H1 (cell line): ENCODE results near the gene THAP4. TPM values are rescaled to one million over a fixed set of nuclear protein-coding genes. Genes with fewer than 3 reads are reported as not detected.
"Not testable (repeated sequence)": the region's sequence is repeated elsewhere in the genome, so short reads cannot be mapped to it uniquely, and the experiment has no call there.

ENCODE experiments used
- CTCF ChIA-PET: fragments of 300-600 bp; sonication (Branson Sonifier 250); formaldehyde crosslinking; loops from one replicate; lab custom pipeline; 2021; ENCODE audit not compliant: partially characterized antibody; lab: Charles Lee
- POLR2A ChIA-PET: fragments of 300-600 bp; sonication (Branson Sonifier 250); formaldehyde crosslinking; loops from one replicate; lab custom pipeline; 2021; ENCODE audit warnings: inconsistent platforms; ENCODE audit not compliant: partially characterized antibody; lab: Charles Lee
- DNase-seq, 2 experiments: peaks; one replicate each; pipeline versions ENCODE4 v3.0.0 to v3.0.0-alpha.2; 2010 to 2022; ENCODE audit warnings: low spot score in 2 of 2, low read depth in 1 of 2, mixed read lengths in 1 of 2
- FAIRE-seq: peaks from 2 replicates; lab custom pipeline; 2011; peaks lifted over from hg19 to GRCh38; lab: Jason Lieb, UNC
- H2AFZ ChIP-seq: 2 replicates; pipeline ENCODE4 v1.8.1; 2012; ENCODE audit warnings: low read length, inconsistent platforms
- H2AK5ac ChIP-seq: 2 replicates; pipeline ENCODE4 v1.6.1; 2013; ENCODE audit warnings: low read depth, low read length
- H2BK120ac ChIP-seq: replicated peaks from 2 replicates; pipeline ENCODE3; 2013; ENCODE audit warnings: low read depth, low read length, inconsistent platforms
- H2BK12ac ChIP-seq: 2 replicates; pipeline ENCODE4 v1.6.1; 2013; ENCODE audit warnings: low read depth, low read length
- H2BK15ac ChIP-seq: 2 replicates; pipeline ENCODE4 v1.6.1; 2013; ENCODE audit warnings: low read length
- H2BK20ac ChIP-seq: 2 replicates; pipeline ENCODE4 v1.6.1; 2013; ENCODE audit warnings: low read length
- H2BK5ac ChIP-seq: 2 replicates; pipeline ENCODE4 v1.6.1; 2013; ENCODE audit warnings: low read depth, low read length
- H3K14ac ChIP-seq: 2 replicates; pipeline ENCODE4 v1.6.1; 2013; ENCODE audit warnings: inconsistent platforms; ENCODE audit not compliant: insufficient read length
- H3K18ac ChIP-seq: 2 replicates; pipeline ENCODE4 v1.6.1; 2013; ENCODE audit warnings: low read length; ENCODE audit errors: extremely low read depth
- H3K23ac ChIP-seq: 2 replicates; pipeline ENCODE4 v1.6.1; 2013; ENCODE audit warnings: inconsistent platforms; ENCODE audit not compliant: insufficient read length
- H3K23me2 ChIP-seq: 2 replicates; pipeline ENCODE4 v1.6.1; 2013; ENCODE audit warnings: low read depth, low read length
- H3K27ac ChIP-seq: 2 replicates; pipeline ENCODE4 v1.6.1; 2011; ENCODE audit warnings: low read depth, low read length, inconsistent platforms
- H3K27me3 ChIP-seq, 4 experiments: replicated peaks in 1 of 4; 1 replicate in 1 of 4; 2 replicates in 3 of 4; pipeline versions ENCODE4 v1.6.1 to v1.8.1; 2011 to 2013; ENCODE audit warnings: low read length in 3 of 4, mild to moderate bottlenecking in 3 of 4, inconsistent platforms in 2 of 4, mixed read lengths in 2 of 4, moderate library complexity in 1 of 4; ENCODE audit not compliant: control insufficient read depth in 3 of 4, insufficient read depth in 3 of 4; ENCODE audit errors: extremely low read depth in 1 of 4
- H3K36me3 ChIP-seq, 4 experiments: 2 replicates each; pipeline versions ENCODE4 v1.6.1 to v1.8.1; 2011 to 2013; ENCODE audit warnings: mild to moderate bottlenecking in 4 of 4, low read length in 3 of 4, moderate library complexity in 2 of 4, control low read depth in 1 of 4, inconsistent platforms in 1 of 4; ENCODE audit not compliant: insufficient read depth in 4 of 4, control insufficient read depth in 2 of 4
- H3K4ac ChIP-seq: replicated peaks from 2 replicates; pipeline ENCODE3; 2013; ENCODE audit warnings: low read length, low read depth, mixed read lengths, inconsistent platforms; ENCODE audit not compliant: insufficient read length
- H3K4me1 ChIP-seq, 4 experiments: replicated peaks in 1 of 4; 1 replicate in 1 of 4; 2 replicates in 3 of 4; pipeline versions ENCODE4 v1.6.1 to v1.8.1; 2011 to 2013; ENCODE audit warnings: low read length in 3 of 4, inconsistent platforms in 2 of 4, mixed read lengths in 1 of 4; ENCODE audit not compliant: insufficient read depth in 4 of 4, control insufficient read depth in 3 of 4
- H3K4me2 ChIP-seq, 2 experiments: 2 replicates each; pipeline versions ENCODE4 v1.6.1 to v1.8.1; 2011 to 2013; ENCODE audit warnings: low read depth in 2 of 2, low read length in 2 of 2, control low read depth in 1 of 2, inconsistent platforms in 1 of 2, mild to moderate bottlenecking in 1 of 2; ENCODE audit not compliant: insufficient read depth in 1 of 2
- H3K4me3 ChIP-seq, 4 experiments: fragments of 200-600, 300-600 bp in 1 of 4; sonication (generic), shearing (Covaris generic), sonication (Bioruptor Twin) in 1 of 4; 2 replicates each; pipeline versions ENCODE4 v1.5.1 to v1.8.1; 2011 to 2016; ENCODE audit warnings: low read length in 4 of 4, low read depth in 3 of 4, control low read depth in 2 of 4, inconsistent platforms in 2 of 4, mild to moderate bottlenecking in 2 of 4, mixed read lengths in 1 of 4, moderate library complexity in 1 of 4; ENCODE audit not compliant: insufficient read depth in 2 of 4; ENCODE audit errors: extremely low read depth in 1 of 4
- H3K56ac ChIP-seq: replicated peaks from 2 replicates; pipeline ENCODE3; 2013; ENCODE audit warnings: low read depth, mild to moderate bottlenecking, mixed read lengths, low read length, inconsistent platforms; ENCODE audit not compliant: insufficient read length
- H3K79me1 ChIP-seq: 2 replicates; pipeline ENCODE4 v1.6.1; 2013; ENCODE audit warnings: low read depth, low read length, control low read depth
- H3K79me2 ChIP-seq, 2 experiments: 2 replicates each; pipeline versions ENCODE4 v1.6.1 to v1.8.1; 2012 to 2013; ENCODE audit warnings: low read length in 2 of 2, mild to moderate bottlenecking in 2 of 2, inconsistent platforms in 1 of 2; ENCODE audit not compliant: insufficient read depth in 2 of 2, control insufficient read depth in 1 of 2
- H3K9ac ChIP-seq, 4 experiments: replicated peaks in 1 of 4; 1 replicate in 1 of 4; 2 replicates in 3 of 4; pipeline versions ENCODE4 v1.6.1 to v1.8.1; 2011 to 2013; ENCODE audit warnings: low read depth in 3 of 4, low read length in 3 of 4, control low read depth in 2 of 4, mild to moderate bottlenecking in 2 of 4, moderate library complexity in 2 of 4, inconsistent platforms in 1 of 4; ENCODE audit errors: extremely low read depth in 1 of 4
- H3K9me3 ChIP-seq, 2 experiments: 2 replicates each; pipeline versions ENCODE4 v1.6.1 to v1.8.1; 2012 to 2013; ENCODE audit warnings: mild to moderate bottlenecking in 2 of 2, moderate library complexity in 2 of 2, control low read depth in 1 of 2, inconsistent platforms in 1 of 2, low read depth in 1 of 2, low read length in 1 of 2, mixed read lengths in 1 of 2; ENCODE audit not compliant: insufficient read depth in 2 of 2
- H4K20me1 ChIP-seq, 2 experiments: replicated peaks in 1 of 2; 2 replicates each; pipeline versions ENCODE3 to v1.8.1; 2011 to 2013; ENCODE audit warnings: inconsistent platforms in 2 of 2, low read length in 2 of 2, mild to moderate bottlenecking in 1 of 2; ENCODE audit not compliant: insufficient read depth in 2 of 2, control insufficient read depth in 1 of 2
- H4K5ac ChIP-seq: 2 replicates; pipeline ENCODE4 v1.6.1; 2013; ENCODE audit warnings: low read length, low read depth, mixed read lengths, inconsistent platforms; ENCODE audit not compliant: insufficient read length
- H4K8ac ChIP-seq: 2 replicates; pipeline ENCODE4 v1.8.0; 2013; ENCODE audit warnings: mild to moderate bottlenecking, moderate library complexity, low read length, inconsistent platforms; ENCODE audit not compliant: insufficient read depth; ENCODE audit errors: extremely low read depth
- H4K91ac ChIP-seq: replicated peaks from 2 replicates; pipeline ENCODE3; 2013; ENCODE audit warnings: low read length, mixed read lengths, inconsistent platforms; ENCODE audit not compliant: insufficient read length
- WGBS, 2 experiments: shearing (Covaris generic) in 1 of 2; methylation state at CpG; one replicate each; pipeline versions ENCODE4 v1.1.6 to v1.1.7; 2013 to 2015; ENCODE audit warnings: low lambda C conversion rate in 2 of 2, mixed read lengths in 2 of 2, inconsistent platforms in 1 of 2, low coverage in 1 of 2, missing lambda C conversion rate in 1 of 2; ENCODE audit not compliant: insufficient replicate concordance in 2 of 2, insufficient coverage in 1 of 2, insufficient read length in 1 of 2; ENCODE audit errors: extremely low coverage in 1 of 2, missing lambda C conversion rate in 1 of 2; 5-methylcytosine and 5-hydroxymethylcytosine counted together
- polyA plus RNA-seq, 7 experiments: library from polyadenylated mRNA; depleted of rRNA in 3 of 7; stranded (reverse) in 5 of 7; unstranded in 2 of 7; fragments of >200 nt in 5 of 7; fragments of 200-250 nt in 2 of 7; gene quantifications; 1 replicate in 5 of 7; 2 replicates in 1 of 7; 4 replicates in 1 of 7; pipeline versions ENCODE4 v1.2.1 to v1.2.3, GENCODE V29; 2011 to 2013; ENCODE audit warnings: missing spikeins in 2 of 7, mixed read lengths in 2 of 7
- total RNA-seq: library from RNA; stranded (reverse); fragmentation: NEBNext Ultra II Directional; extraction: Animal tissue kit (Norgen Biotek cat#: 25700); gene quantifications from 2 replicates; pipeline ENCODE4 v1.2.1, GENCODE V29; 2021

The THAP4 gene
- total and polyA plus RNA-seq, 2 of the 8 experiments (the other 6 are each of a cell fraction or from before 2014, with no cell fraction given) = 78.9 to 83.6 TPM

DNA sequence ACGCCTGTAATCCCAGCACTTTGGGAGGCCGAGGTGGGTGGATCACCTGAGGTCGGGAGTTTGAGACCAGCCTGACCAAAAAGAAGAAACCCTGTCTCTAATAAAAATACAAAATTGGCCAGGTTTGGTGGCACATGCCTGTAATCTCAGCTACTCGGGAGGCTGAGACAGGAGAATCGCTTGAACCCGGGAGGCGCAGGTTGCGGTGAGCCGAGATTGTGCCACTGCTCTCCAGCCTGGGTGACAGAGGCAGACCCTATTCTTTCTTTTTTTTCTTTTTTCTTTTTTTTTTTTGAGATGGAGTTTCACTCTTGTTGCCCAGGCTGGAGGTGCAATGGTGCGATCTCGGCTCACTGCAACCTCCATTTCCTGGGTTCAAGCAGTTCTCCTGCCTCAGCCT is 70.9 kb downstream of the THAP4 start:
- DNase-seq, H3K4ac ChIP-seq, H3K4me3 ChIP-seq, H3K9ac ChIP-seq, H3K23ac ChIP-seq, H2AK5ac ChIP-seq, H2AFZ ChIP-seq, H3K14ac ChIP-seq, H2BK15ac ChIP-seq, H3K9me3 ChIP-seq, FAIRE-seq, POLR2A ChIA-PET, H3K36me3 ChIP-seq, H3K56ac ChIP-seq, H3K4me2 ChIP-seq, H2BK120ac ChIP-seq, H3K18ac ChIP-seq, H2BK5ac ChIP-seq, H3K4me1 ChIP-seq, H4K8ac ChIP-seq, H2BK12ac ChIP-seq, H3K23me2 ChIP-seq, H3K27me3 ChIP-seq, H3K27ac ChIP-seq, H3K79me1 ChIP-seq, H2BK20ac ChIP-seq, H4K91ac ChIP-seq, H3K79me2 ChIP-seq, H4K5ac ChIP-seq: not testable (repeated sequence)
- CTCF ChIA-PET = interaction anchor here (0.6 kb wide), 1 partner anchor 38 kb away, joined by 3 read pairs; no protein-coding TSS in a partner anchor
- peaks cover 5 to 23% of the 10 kb centered on the region in 2 experiments for H4K20me1 ChIP-seq
- 97% methylated on average over 11 of the region's 11 CpGs; no CpG with 5 or more reads in 1 of the 2 experiments for WGBS, 2 experiments
